GM21381 (cell line): ENCODE measurements around the gene IL2.
A peak's percentile ranks its signal among the peaks of the same experiment; 100 is the strongest.

ENCODE experiments used
- ATAC-seq: cut with Tn5 transposase; IDR thresholded peaks from one replicate; pipeline ENCODE4 v1.9.1; 2021; ENCODE audit warnings: mild to moderate bottlenecking, moderate library complexity; ENCODE audit not compliant: unreplicated experiment

IL2 gene

DNA sequence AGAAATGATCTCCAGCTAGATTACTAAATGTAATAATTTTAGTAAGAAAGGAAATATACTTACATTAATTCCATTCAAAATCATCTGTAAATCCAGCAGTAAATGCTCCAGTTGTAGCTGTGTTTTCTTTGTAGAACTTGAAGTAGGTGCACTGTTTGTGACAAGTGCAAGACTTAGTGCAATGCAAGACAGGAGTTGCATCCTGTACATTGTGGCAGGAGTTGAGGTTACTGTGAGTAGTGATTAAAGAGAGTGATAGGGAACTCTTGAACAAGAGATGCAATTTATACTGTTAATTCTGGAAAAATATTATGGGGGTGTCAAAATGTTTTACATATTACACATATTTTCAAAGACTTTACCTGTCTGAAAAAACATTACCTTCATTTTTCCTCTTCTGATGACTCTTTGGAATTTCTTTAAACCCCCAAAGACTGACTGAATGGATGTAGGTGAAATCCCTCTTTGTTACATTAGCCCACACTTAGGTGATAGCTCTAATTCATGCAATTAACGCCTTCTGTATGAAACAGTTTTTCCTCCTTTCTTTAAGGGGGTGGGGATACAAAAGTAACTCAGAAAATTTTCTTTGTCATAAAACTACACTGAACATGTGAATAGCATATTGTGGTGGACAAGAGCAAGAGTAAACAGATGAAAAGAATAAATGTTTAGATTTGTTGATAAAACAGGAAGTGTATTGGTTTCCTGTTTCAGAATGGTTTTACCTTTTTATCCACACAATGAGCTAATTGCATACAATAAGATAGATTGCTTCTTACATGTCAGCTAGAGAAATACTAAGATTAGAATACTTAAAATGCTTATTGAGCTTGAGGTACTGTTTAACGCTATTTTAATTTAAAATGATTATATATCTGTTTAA, at the start of gene IL2:
TSS of gene IL2 (minus strand) at position 495 of the 886 bp plus-strand sequence. CDS start at position 210, 285 bp downstream.
- ATAC-seq: no peak

DNA sequence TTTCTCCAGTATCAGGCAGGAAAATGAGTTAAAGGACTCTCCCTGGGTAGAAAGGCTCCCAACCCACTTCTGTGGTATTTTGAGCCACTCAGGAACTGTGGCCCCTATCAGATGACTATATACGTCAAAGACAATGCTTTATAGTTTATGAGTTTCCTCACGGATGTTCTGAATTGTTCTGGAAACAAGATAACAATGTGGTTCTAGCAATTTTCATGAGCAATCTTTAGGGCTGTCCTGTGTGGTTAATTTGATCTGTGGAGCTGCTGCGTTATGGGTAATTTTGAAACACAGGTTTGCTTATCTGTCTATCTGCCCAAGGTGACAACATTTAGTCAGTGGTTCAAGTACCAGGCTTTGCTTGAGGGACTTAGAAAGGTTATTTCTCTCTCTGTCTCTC, 46.7 kb upstream of the IL2 start:
- no peak for ATAC-seq

DNA sequence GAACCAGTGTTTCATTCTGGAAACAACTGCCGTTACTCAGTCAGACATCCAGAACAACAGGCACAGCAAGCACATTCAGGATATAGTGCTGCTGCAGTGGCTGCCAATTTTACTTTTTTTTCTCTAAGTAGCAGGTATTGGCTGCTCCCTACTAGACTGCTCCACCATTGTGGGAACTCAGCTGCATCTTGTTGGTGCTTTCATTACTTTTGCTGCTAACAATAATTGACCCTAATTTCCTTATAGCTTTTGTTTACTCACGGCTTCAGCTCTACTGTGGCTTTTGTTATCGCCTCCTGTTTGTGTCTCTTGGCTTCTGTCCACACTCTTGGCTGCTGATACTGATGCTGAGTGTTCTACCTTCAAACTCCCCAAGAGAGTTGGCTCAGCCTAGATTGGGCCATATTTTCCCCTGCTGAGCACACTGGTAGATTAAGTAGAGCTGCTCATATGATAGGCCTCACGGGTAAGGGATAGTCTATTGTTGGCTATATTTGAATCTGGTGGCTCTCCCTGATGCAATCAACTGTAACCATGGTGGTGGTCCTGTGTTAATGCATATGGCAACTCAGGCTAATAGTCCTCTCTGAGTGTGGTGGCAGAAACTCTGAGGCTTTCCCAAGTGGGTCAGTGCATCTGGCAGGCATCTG, 44.5 kb upstream of the IL2 start:
- no peak for ATAC-seq

DNA sequence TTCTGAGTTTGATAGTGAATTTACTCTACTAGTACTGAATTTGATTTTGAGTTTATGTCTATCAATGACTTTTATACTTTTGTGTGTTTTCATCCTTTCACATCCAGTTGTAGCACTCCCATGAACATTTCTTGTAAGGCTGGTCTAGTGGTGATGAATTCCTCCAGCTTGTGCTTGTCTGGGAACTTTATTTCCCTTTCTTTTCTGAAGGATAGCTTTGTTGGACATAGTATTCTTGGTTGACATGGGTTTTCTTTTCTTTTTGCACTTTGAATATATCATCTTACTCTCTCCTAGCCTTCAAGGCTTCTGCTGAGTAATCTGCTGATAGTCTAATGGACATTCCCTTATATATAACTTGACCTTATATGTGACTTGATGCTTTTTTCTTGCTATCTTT, 32.5 kb upstream of the IL2 start:
- ATAC-seq: no peak

DNA sequence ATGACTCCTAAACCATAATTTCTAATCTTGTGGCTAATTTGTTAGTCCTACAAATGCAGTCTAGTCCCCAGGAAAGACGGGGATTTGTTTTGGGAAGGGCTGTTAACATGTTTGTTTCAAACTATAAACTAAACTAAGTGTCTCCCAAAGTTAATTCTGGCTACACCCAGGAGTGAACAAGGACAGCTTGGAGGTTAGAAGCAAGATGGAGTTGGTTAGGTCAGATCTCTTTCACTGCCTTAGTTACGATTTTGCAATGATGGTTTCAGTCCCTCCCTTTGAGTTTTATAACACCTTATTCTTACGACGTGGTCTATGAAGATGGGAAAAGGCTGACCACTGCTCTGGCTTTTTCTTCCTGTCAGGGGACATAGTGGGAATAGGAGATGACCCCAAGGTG, 27.0 kb upstream of the IL2 start:
- no peak for ATAC-seq

DNA sequence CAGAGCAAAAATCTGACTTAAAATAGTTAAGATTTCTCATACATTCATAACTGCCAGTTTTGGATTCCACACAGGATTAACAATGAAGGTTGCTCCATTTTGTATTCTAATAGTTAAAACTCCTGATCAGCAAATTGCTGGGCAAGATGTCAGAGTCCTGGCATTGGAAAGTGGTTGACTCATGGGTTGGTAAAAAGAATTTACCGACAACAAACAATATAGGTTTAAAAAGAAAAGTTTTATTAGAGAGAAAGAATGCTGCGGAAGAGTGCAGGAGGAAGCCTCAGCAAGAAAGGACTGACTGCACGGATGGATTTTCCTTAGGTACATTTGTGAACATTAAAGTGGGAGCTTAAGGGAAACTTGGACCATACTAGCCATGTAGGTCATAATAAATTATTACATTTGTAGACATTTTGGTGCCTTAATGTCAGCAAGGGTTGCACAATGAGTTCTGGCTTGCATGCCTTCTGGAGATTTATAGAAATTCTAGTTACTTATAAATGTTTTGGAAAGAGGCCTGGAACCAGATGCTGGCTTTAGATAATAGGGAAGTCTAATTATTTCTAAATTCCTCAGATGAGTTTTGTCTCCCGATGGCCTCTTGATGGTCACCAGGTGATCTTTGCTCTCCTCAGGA, 25.4 kb upstream of the IL2 start:
- no peak for ATAC-seq

DNA sequence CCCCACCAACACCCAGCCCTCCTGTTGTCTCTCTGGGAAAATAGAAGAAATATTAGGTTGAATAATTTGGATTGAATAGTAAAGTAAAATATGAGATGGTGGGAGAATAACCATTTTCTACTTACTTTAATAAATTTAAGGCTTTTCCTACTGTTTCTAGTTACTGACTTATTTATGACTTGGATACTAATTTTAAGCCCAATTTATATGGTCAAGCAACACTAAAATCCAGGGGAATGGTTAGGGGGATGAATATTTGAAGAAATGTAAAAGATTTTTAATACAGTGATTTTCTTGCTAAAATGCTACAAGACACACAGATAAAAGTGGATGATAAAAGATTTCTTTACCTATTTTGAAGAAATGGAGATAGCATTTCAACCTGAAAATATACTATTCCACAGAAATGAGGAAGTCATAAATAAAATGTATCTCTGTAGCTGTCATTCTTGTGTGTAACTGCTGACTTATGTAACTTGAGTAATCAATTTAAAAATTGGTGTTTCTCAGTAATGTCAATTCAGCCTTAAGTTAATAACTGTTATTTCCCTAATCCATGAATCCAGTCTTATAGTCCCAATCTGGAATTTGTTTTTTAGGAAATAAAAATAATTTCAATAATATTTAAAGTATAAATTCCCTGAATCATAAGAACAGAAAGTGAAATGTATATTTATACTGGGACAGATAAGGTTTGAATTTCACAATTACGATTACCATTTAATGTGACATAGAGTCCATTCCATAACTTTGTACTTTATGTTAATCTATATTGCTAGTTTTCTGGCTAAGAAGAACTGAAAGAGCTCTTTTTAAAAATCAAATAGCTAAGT, 24.3 kb upstream of the IL2 start:
- no peak for ATAC-seq

DNA sequence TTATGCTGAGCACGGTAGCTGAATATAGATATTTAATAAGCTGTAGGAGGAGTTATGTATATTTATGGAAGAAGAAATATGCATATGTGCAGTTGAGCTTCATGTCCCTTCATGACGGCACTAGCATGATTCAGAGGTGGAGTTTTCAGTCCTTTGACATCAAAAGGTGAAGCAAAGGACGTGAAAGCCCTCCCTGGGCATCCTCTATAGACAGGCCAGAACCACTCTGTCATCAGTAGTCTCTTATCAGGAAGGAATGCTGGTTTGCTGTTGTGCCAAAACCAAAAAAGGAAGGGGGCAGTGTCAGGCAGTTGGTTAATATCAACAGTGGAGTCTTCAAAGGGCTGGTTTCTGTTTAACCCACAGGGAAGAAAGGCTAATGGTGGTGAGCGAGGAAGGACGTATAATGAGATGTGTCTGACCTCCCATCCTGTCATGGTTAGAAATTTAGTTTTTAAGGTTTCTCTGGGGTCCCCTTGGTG, 23.5 kb upstream of the IL2 start:
- no peak for ATAC-seq

DNA sequence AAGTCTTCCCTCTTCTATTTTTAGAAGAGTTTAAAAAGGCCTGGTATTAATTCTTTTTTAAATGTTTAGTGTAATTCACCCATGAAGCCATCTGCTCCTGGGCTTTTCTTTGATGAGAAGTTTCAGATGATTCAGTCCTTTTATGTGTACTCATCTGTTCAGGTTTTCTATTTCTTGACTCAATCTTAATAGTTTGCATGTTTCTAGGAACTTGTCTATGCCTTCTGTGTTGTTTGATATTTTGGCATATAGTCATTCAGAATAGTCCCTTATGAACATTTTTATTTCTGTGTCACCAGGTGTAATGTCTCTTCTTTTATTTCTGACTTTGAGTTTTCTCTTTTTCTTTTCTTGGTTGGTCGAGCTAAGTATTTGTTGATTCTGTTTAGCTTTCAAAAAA, 20.2 kb upstream of the IL2 start:
- ATAC-seq: no peak

DNA sequence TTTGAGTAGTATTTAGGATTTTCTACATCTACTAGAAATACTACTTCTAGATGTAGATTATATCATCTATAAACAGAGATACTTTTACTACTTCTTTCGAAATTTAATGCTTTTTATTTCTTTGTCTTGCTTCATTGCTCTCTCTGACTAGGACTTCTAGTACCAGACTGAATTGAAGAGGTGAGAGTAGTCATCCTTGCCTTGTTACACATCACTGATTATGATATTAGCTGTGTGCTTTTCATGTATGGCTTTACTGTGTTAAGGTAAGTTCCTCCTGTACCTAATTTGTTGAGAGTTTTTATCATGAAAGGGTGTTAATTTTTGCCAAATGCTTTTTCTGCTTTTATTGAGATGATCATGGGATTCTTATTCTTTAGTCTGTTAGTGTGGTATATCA, 19.6 kb upstream of the IL2 start:
- ATAC-seq: no peak

DNA sequence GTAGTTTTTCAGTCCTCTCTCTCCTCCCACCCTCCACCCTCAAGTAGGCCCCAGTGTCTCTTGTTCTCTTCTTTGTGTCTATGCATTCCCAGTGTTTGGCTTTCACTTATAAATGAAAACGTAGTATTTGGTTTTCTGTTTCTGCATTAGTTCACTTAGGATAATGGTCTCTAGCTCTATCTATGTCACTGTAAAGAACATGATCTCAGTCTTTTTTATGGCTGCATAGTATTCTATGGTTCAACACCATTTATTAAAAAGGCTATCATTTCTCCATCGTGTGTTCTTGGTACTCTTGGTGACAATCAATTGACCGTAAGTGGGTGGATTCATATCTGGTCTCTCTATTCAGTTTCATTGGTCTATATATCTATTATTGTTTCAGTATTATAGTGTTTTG, 18.7 kb upstream of the IL2 start:
- no peak for ATAC-seq

DNA sequence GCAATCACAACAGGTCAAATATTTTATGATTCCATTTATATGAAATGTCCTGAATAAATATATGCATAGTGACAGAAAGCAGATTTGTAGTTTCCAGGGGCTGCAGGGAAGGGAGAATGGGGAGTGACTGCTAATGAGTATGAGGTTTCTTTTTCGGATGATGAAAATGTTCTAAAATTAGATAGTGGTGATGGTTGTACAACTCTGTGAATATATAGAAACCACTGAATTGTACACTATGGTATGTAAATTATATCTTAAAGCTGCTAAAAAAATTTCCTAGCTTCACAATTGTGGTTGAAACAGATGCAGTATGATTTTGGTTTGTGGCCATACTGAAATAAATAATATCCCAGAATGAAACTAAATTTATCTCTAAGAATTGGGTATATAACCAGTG, 12.9 kb upstream of the IL2 start:
- no peak for ATAC-seq

DNA sequence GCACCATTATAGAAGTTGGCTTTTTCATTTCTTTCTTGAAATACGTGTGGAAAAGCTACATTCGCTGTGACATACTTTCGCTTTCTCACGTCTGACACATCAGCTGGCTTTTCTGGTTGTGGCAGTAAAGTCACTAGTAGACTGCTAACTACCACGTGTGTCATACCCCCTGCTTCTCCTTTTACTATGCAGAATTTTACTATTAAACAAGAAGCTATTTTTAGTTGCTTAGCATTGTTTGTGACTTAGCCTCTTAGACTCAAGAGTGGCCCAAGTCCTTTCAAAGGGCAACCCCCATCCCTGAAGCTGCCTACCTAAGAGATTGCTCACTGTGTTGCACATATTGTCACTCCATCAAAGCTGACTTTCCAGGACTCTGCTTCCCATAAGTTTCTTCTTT, 2.1 kb upstream of the IL2 start:
- peak; percentile 72 for ATAC-seq

DNA sequence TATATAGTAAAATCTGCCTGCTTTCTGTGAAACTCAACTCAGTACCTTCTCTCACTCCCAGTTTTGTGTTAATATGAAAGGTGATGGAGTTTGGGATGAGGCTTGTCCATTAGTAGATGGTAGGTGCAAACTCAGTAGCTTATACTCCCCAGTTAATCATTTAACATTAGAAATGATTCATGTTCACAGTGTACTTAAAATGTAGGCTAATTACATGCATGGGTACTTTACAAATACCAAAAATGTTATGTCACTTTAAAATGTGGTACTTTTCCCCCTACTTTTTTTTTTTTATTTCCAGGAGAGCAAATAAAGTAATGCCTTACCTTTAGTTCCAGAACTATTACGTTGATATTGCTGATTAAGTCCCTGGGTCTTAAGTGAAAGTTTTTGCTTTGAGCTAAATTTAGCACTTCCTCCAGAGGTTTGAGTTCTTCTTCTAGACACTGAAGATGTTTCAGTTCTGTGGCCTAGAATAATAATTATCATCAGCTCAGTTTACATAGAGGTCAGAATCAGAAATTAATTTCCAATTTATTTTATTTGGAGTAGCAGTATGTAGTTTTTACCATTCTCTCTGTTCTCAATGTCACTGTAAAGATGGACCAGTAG, 3.0 kb downstream of the IL2 start:
- no peak for ATAC-seq

DNA sequence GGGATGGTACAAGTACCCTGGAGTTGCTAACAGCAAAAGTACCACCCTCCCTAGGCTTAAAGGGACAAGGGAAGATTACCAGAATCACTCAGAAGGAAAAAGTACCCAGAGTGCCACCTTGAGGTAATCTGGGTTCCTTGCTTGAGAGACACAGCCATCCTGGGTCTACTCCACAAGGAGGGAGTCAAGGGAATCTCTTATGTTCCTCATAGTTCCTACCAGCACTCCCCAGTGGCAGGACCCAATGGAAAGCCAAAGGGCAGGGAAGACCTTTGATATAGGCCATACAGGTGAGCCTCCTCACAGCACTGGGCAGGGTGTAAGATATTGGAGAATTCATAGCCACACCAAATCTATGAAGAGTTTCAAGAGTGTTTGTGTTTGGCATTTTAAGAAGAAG, 5.7 kb downstream of the IL2 start:
- ATAC-seq: no peak

DNA sequence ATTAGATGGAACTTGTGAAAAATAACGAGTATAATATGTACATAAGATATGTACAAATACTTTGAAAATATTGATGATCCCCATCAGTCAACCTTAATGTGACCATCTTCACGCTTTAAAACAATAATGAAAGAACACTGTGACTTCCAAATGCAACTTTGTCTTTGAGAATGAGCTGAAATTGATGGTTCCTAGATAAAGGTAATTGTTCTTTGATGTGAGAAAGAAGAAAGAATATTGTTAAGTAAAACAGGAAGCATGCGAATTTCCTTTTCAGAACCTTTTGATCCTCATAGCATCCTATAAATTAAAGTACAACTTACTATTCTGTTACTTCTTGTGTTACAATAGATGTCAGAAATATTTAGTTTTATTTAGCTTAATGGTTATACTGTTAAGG, 22.2 kb downstream of the IL2 start:
- ATAC-seq: no peak

DNA sequence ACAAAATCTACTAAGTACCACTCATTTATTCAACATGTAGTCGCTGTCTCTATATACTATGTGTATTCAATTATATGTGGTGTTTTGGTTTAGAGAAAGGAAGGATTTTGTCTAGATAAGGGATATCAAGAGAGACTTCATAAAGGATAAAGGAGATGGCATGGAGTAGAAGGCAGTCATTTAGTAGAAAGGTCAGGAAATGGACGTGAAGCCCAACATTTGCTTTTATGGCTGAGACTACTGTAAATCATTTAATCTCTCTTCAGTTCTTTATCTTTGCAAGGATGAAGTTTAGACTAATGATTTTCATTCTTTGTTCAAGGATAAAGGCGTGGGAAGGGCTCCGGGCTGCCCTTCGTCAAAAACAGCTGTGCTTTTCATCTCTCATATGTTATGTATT, 25.2 kb downstream of the IL2 start:
- no peak for ATAC-seq

DNA sequence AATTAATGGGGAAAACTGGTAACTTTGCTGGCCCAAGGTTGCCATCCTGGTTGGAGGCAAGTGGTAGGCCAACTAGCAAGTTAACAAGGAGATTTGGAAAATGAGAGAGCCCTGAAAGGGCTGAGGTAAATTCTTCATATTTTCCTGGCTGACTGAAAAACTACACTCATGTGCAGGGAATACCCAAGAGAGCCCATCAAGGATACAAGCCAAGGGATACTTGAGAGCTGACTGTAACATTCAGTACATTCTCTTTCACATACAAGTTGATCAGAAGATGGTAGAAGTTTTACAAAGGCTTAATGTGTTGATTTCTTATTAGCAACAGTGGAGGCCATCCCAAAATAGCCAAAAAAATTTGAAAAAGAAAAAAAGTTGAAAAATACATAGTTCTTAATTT, 33.3 kb downstream of the IL2 start:
- ATAC-seq: no peak

DNA sequence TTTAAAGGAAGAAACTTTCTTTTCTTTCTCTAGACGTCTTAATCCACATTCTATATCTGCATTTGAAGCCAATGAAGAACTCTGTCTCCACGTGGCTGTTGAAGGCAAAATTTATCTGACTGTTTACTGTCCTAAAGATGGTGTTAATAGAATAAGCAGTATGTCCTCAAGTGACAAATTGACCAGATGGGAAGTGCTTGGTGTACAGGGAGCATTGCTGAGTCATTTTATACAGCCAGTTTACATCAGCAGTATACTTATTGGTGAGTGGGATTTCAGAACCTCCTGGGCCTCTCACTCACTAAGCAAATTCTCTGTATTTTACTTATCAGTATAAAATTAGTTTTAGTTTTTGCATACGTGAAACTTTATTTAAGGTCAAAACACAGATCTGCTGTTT, 44.0 kb downstream of the IL2 start:
- no peak for ATAC-seq

DNA sequence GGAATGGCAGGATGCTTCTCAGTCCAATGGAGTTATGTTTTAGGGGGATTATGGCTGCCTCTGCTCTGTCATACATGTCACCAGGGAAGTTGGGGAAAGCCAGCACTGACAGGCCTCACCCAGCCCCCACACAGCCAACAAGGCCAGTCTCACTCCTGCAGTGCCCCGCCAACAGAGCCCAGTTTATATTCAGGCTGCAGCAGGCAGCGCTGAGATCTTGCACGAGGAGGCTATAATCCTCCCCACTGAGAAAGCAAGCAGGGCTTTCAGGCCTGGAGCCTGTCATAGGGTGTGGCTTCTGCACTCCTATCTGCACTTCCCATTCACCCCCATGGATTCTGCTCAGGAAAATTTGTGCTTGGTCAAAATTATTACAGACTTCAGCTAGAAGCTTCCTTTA, 52.7 kb downstream of the IL2 start:
- no peak for ATAC-seq
